Esophagus squamous epithelium (tissue), 5 donors: Measurements from ENCODE around the gene SBF1. TPM values are rescaled to one million over a fixed set of nuclear protein-coding genes. Genes with fewer than 3 reads are reported as not detected.

Source experiments
- DNase-seq: peaks from one replicate; lab custom pipeline; 2025; lab: John Stamatoyannopoulos, UW
- H3K27ac ChIP-seq, 4 donors: fragments of 200-600 bp; sonication (generic); one replicate each; pipeline ENCODE4 v1.5.1; 2016 to 2019; ENCODE audit warnings: mild to moderate bottlenecking in 1 of 4
- H3K27me3 ChIP-seq, 4 donors: fragments of 200-600 bp; sonication (generic); 1 replicate in 3 of 4; 2 replicates in 1 of 4; pipeline versions ENCODE4 v1.5.1 to v1.6.0; 2017 to 2021; ENCODE audit warnings: antibody characterized with exemption in 1 of 4
- H3K36me3 ChIP-seq, 3 donors: fragments of 200-600 bp; sonication (generic); one replicate each; pipeline ENCODE4 v1.5.1; 2016 to 2019
- H3K4me1 ChIP-seq, 3 donors: fragments of 200-600 bp; sonication (generic); one replicate each; pipeline ENCODE4 v1.5.1; 2017 to 2019
- H3K4me3 ChIP-seq, 4 donors: fragments of 200-600 bp; sonication (generic); 1 replicate in 3 of 4; 2 replicates in 1 of 4; pipeline ENCODE4 v1.5.1; 2016 to 2019; ENCODE audit warnings: mild to moderate bottlenecking in 2 of 4, moderate library complexity in 1 of 4
- H3K9me3 ChIP-seq, 3 donors: fragments of 200-600 bp; sonication (generic); one replicate each; pipeline ENCODE4 v1.5.1; 2016 to 2019
- CTCF ChIP-seq, 6 experiments: fragments of 450-650 bp in 4 of 6; fragments of 200-600 bp in 2 of 6; sonication (generic) in 2 of 6; IDR thresholded peaks; one replicate each; pipeline ENCODE4 v1.5.1; 2016 to 2019; ENCODE audit warnings: antibody characterized with exemption in 6 of 6, mild to moderate bottlenecking in 4 of 6, moderate library complexity in 4 of 6
- POLR2A ChIP-seq, 4 donors: fragments of 450-650 bp; IDR thresholded peaks; one replicate each; pipeline ENCODE4 v1.6.1; 2017; ENCODE audit warnings: antibody characterized with exemption in 4 of 4, mild to moderate bottlenecking in 4 of 4, moderate library complexity in 3 of 4
- WGBS, 2 donors: methylation state at CpG; one replicate each; pipeline ENCODE4 v1.1.5; 2018; 5-methylcytosine and 5-hydroxymethylcytosine counted together
- intact Hi-C: fragments of 100-400 bp; cut with DNase I; formaldehyde crosslinking; loops from one replicate; pipeline ENCODE4 v1.15.0; 2022
- total RNA-seq, 4 donors: library from RNA; depleted of rRNA; stranded (reverse); fragments of >200 nt; gene quantifications; one replicate each; pipeline ENCODE4 v1.1.0, GENCODE V29; 2016
- donor health status: DM: yes; HTN: yes; CAD: no.

Gene SBF1
- total RNA-seq, 4 donors from 2014 or later = 38.3 to 92.0 (median 63.4) TPM

GRCh38 chr22:50456466-50457234, 18.2 kb downstream of the SBF1 start:
- DNase-seq = no peak
- TF ChIP-seq CTCF (IDR thresholded peaks at IDR 0.05) (peak in 2 of 6 experiments; percentile 5 to 29), POLR2A (IDR thresholded peaks at IDR 0.05) (no peak)
- Histone ChIP-seq H3K27ac (no peak overlapping the region), H3K9me3 (no peaks in the 10 kb centered on the region), H3K4me3 (no peak overlapping the region), H3K36me3 (peaks cover 63 to 100% (median 70%) of the 10 kb centered on the region in 3 donors), H3K27me3 (no peaks in the 10 kb centered on the region), H3K4me1 (peaks cover 12 to 24% (median 13%) of the 10 kb centered on the region in 3 donors)
- intact Hi-C loops = no loop called here
- 79 to 81% methylated on average over 16 to 20 of the region's 34 CpGs for WGBS, 2 donors

DNA sequence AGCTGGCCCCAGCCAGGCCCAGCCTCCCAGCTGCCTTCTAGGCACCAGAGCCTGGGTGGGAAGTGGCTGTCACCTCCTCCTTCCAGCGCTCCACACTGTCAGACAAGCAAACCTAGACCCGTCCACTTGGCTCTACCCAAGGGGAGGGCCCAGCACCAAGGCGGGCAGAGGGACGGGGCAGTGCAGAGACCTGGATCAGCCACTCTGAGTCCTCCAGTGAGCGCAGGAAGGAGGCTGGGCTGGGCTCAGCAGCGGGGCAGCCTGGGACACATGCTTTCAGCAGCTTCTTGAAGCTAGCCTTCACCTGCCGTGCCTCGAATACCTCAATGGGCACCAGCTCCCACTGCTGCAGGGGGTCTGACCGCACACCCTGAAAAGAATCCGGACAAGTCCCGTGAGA, 18.8 kb downstream of the SBF1 start:
- WGBS, 2 donors = 80% methylated on average over 1 of the region's 11 CpGs; no CpG with 5 or more reads in 1 of the 2 donors
- no peak overlapping the region for H3K27ac ChIP-seq
- H3K27me3 ChIP-seq = no peaks in the 10 kb centered on the region
- intact Hi-C loops = no loop called here
- TF ChIP-seq CTCF (IDR thresholded peaks at IDR 0.05) (no peak), POLR2A (IDR thresholded peaks at IDR 0.05) (no peak)
- no peak for DNase-seq
- no peaks in the 10 kb centered on the region for H3K9me3 ChIP-seq
- H3K4me3 ChIP-seq = no peak overlapping the region
- peaks cover 5 to 17% (median 6%) of the 10 kb centered on the region in 3 donors for H3K4me1 ChIP-seq
- H3K36me3 ChIP-seq = peaks cover 57 to 100% (median 67%) of the 10 kb centered on the region in 3 donors

DNA sequence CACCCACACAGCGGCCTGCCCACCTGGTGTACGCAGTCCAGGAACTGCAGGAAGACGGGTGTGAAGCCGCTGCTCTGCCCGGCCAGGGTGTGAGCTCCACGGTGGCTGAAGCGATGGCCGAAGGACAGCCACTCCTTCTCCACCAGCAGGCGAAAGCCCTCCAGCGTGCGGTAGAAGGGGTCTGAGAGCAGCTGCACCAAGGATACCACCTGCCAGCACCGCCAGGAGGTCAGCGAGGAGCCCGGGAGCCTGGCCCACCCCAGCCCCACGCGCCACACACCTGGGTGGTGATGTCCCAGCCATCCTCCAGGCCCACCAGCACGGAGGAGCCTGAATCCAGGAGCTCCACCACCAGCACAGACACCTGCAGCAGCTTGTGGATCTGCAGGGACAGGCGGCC, 19.6 kb downstream of the SBF1 start:
- peaks cover 51 to 100% (median 59%) of the 10 kb centered on the region in 3 donors for H3K36me3 ChIP-seq
- WGBS, 2 donors = 100% methylated on average over 3 of the region's 18 CpGs; no CpG with 5 or more reads in 1 of the 2 donors

DNA sequence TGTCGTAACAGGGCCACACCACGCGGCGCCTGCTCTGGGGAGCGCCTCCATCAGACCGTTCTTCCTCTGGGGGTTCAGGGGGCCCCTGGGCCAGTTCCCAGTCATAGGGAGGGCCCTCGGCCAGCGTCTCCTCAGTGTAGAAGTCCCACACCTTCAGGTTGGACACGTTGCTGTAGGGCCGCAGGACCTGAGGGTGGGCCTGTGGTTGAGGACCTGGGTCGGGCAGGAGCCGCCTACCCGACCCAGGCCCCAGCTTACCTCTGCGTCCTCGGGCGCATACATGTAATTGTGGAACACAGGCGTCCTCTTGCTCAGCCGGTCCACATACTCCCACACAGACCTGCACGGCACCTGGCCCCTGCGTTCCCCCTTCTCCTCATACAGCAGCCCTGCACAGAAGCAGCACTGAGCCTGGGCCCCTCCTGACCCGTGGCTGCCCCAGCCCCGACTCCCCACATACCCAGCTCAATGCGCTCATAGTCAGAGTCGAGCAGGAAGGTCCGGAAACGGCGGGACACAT, 20.2 kb downstream of the SBF1 start:
- TF ChIP-seq CTCF (IDR thresholded peaks at IDR 0.05) (no peak), POLR2A (IDR thresholded peaks at IDR 0.05) (no peak)
- peaks cover 45 to 100% (median 53%) of the 10 kb centered on the region in 3 donors for H3K36me3 ChIP-seq
- H3K27me3 ChIP-seq = no peaks in the 10 kb centered on the region
- intact Hi-C loops = no loop called here
- H3K4me1 ChIP-seq = peaks cover 0 to 3% (median 0%) of the 10 kb centered on the region in 3 donors
- no peak for DNase-seq
- H3K27ac ChIP-seq = no peak overlapping the region
- H3K9me3 ChIP-seq = no peaks in the 10 kb centered on the region
- no peak overlapping the region for H3K4me3 ChIP-seq
- WGBS, 2 donors = 100% methylated on average over 2 of the region's 27 CpGs; no CpG with 5 or more reads in 1 of the 2 donors

More for the DNA sequence above, 19.6 kb downstream of the SBF1 start:
- intact Hi-C loops = no loop called here
- Histone ChIP-seq H3K4me1 (peaks cover 0 to 9% (median 0%) of the 10 kb centered on the region in 3 donors), H3K9me3 (no peaks in the 10 kb centered on the region), H3K27ac (no peak overlapping the region), H3K27me3 (no peaks in the 10 kb centered on the region), H3K4me3 (no peak overlapping the region)
- TF ChIP-seq CTCF (IDR thresholded peaks at IDR 0.05) = no peak
- TF ChIP-seq POLR2A (IDR thresholded peaks at IDR 0.05) = no peak
- DNase-seq = no peak

GRCh38 chr22:50452649-50453048, 22.2 kb downstream of the SBF1 start:
- H3K27ac ChIP-seq = no peak overlapping the region
- H3K27me3 ChIP-seq = no peaks in the 10 kb centered on the region
- TF ChIP-seq CTCF (IDR thresholded peaks at IDR 0.05) (no peak), POLR2A (IDR thresholded peaks at IDR 0.05) (no peak)
- H3K4me3 ChIP-seq = no peak overlapping the region
- H3K9me3 ChIP-seq = no peaks in the 10 kb centered on the region
- intact Hi-C loops = no loop called here
- WGBS, 2 donors = 77 to 88% methylated on average over 3 to 5 of the region's 5 CpGs
- peaks cover 43 to 100% (median 44%) of the 10 kb centered on the region in 3 donors for H3K36me3 ChIP-seq
- no peaks in the 10 kb centered on the region for H3K4me1 ChIP-seq
- DNase-seq = no peak
